ENCODE data around the gene PHF21B.

The PHF21B gene

DNA sequence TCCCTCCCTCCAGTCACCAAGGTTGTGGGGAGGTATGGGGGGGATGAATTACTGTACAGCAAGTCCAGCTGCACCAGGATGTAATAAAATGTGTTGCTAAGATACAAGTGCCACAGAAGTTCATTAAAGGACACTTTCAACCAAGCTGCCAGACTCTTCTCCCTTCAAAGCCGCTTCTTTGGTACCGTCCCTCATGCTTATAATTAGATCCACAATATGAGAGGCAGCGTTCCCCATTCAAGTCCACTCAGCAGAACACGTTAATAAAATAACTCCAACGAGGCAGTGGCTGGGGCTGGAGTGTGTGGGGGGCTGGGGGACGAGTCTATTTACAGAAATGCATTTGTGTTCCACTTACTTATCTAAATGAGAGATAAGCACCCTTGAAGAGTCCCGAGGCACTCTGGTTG lies 14.7 kb downstream of the PHF21B start:
- DNase-seq (ENCODE audit: low read depth), result no peak
- H3K4me3 ChIP-seq (ENCODE audit: control insufficient read depth, low read depth, low read length), result no peak overlapping the region
- TF ChIP-seq, protein P1, sequence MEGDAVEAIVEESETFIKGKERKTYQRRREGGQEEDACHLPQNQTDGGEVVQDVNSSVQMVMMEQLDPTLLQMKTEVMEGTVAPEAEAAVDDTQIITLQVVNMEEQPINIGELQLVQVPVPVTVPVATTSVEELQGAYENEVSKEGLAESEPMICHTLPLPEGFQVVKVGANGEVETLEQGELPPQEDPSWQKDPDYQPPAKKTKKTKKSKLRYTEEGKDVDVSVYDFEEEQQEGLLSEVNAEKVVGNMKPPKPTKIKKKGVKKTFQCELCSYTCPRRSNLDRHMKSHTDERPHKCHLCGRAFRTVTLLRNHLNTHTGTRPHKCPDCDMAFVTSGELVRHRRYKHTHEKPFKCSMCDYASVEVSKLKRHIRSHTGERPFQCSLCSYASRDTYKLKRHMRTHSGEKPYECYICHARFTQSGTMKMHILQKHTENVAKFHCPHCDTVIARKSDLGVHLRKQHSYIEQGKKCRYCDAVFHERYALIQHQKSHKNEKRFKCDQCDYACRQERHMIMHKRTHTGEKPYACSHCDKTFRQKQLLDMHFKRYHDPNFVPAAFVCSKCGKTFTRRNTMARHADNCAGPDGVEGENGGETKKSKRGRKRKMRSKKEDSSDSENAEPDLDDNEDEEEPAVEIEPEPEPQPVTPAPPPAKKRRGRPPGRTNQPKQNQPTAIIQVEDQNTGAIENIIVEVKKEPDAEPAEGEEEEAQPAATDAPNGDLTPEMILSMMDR (IDR thresholded peaks at IDR 0.05; ENCODE audit: control insufficient read depth, insufficient read depth, low read depth, low read length, missing control alignments), result no peak

DNA sequence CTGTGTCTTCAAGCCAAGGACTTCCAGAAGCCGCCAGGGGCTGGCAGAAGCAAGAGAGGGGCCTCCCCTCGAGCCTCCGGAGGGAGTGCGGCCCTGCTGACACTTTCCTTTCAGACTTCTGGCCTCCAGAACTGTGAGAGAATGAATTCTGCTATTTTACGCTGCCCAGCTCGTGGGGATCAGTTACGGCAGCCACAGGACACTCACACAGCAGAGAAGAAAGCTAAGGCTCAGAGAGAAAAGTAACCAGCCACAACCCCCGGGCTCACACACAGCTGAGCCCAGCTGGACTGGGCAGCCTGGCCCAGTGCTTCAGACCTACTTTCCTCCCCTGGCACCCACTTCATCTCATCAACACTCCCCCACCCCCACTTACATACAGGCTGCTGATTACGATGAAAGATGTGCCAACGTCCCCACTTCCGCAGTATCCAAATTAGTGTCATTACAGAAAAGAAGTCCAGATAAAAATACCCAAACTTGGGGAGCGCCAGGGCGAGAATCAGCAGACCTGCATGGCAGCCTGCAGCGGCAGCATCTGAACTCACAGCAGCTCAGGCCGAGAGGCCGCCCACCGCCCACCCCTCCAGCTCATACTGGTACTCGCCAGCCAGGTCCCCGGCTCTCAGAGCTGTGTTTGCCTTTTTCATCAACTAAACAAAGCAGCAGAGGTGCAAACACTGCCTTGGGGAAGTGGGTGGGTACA lies 15.3 kb downstream of the PHF21B start:
- no peak for DNase-seq (ENCODE audit: low read depth)
- TF ChIP-seq, protein P1 (IDR thresholded peaks at IDR 0.05; ENCODE audit: control insufficient read depth, insufficient read depth, low read depth, low read length, missing control alignments), result no peak
- H3K4me3 ChIP-seq (ENCODE audit: control insufficient read depth, low read depth, low read length), result no peak overlapping the region

DNA sequence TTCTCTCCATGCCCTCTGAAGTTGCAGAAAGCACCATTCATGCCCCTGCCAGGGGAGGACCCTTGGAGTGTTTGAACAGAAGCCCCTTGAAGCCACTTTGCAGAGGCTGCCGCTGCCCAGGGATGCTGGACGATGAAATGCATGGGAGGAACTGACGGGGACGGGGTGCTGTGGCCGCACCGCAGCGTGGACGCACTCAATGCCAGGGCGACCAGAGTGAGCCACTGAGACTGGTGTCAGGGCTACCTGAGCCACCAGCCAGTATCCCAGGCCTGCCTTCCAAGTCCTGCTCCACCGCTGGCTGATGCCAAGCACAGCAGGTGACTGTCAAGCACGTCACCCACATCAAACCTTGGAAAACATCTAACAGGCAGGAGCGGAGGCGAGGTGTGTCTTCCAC lies 17.6 kb downstream of the PHF21B start:
- TF ChIP-seq, protein P1 (IDR thresholded peaks at IDR 0.05; ENCODE audit: control insufficient read depth, insufficient read depth, low read depth, low read length, missing control alignments), result no peak
- DNase-seq (ENCODE audit: low read depth), result no peak
- no peak overlapping the region for H3K4me3 ChIP-seq (ENCODE audit: control insufficient read depth, low read depth, low read length)

DNA sequence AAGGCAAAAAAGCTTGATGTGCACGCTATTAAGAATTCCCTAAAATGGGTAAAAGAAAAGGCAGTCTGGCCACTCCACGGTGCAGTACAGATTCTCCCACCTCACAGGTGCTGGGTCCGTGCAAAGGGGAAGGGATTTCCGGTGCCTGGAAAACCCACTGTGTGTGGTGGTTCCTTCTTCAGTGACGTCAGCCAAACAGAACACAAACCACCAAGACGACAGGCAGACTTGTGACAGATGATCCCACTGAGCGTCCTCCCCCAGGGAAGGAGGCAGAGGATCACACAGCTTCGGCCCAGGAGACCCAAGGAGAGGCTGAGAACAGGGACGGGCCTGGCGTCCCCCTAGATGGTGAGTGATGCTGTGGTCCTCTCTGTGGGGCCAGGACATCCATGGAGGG lies 18.6 kb downstream of the PHF21B start:
- TF ChIP-seq, protein P1 (IDR thresholded peaks at IDR 0.05; ENCODE audit: control insufficient read depth, insufficient read depth, low read depth, low read length, missing control alignments), result no peak
- H3K4me3 ChIP-seq (ENCODE audit: control insufficient read depth, low read depth, low read length), result no peak overlapping the region
- DNase-seq (ENCODE audit: low read depth), result no peak

DNA sequence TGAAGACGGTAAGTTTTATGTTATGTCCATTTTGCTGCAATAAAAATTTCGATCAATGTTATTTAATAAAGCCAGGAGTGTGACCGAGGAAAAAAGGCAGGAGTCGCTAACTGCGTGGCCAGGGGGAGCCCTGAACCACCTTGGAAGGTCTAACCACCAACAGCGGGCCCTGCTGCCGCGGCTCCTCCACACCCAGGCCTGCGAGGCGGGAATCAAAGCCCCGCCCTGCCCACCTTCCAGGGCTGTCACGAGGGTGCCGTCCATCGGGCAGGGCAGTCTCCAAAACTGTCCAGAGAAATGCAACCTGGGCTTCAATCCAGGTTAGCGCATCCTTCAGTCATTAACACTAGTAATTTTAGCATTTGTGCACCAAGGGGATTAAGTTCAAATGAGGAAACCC lies 19.0 kb downstream of the PHF21B start:
- TF ChIP-seq, protein P1 (IDR thresholded peaks at IDR 0.05; ENCODE audit: control insufficient read depth, insufficient read depth, low read depth, low read length, missing control alignments), result no peak
- no peak overlapping the region for H3K4me3 ChIP-seq (ENCODE audit: control insufficient read depth, low read depth, low read length)
- DNase-seq (ENCODE audit: low read depth), result no peak

DNA sequence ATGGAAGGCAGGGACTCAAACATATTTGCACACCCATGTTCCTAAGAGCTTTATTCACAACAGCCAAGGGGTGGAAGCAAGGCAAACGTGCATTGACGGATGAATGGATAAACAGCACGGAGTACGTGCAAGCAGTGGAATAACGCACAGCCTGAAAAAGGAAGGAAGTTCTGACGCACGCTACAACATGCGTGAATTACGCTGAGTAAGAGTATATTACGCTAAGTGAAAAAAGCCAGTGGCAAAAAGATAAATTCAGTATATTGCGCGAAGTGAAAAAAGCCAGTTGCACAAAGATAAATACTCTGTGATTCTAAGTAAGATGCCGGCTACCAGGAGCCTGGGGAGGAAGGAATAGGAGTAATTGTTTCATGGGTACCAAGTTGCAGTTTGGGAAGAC lies 19.5 kb downstream of the PHF21B start:
- no peak for DNase-seq (ENCODE audit: low read depth)
- TF ChIP-seq, protein P1 (IDR thresholded peaks at IDR 0.05; ENCODE audit: control insufficient read depth, insufficient read depth, low read depth, low read length, missing control alignments), result no peak
- no peak overlapping the region for H3K4me3 ChIP-seq (ENCODE audit: control insufficient read depth, low read depth, low read length)
